Measurements from ENCODE around the gene MZB1. TPM values are rescaled to one million over a fixed set of nuclear protein-coding genes. Genes with fewer than 3 reads are reported as not detected.

MZB1 gene
- 0.09 to 0.47 TPM (median 0.16 TPM) in 3 of 5 replicates, not detected in the others for total RNA-seq (2022; extraction: Qiagen RNA extraction)

GRCh38 chr5:139389701-139390638, at the start of gene MZB1:
MZB1 (minus strand) TSS chr5:139389913; CDS start chr5:139389856, 57 bp downstream.

GRCh38 chr5:139439013-139439903, 49.5 kb upstream of the MZB1 start, which contains the start of gene DNAJC18:
DNAJC18 (minus strand) TSS chr5:139439525; CDS start chr5:139439445, 80 bp downstream.

GRCh38 chr5:139403787-139404483, 14.2 kb upstream of the MZB1 start, which contains the start of gene SPATA24:
SPATA24 (minus strand) TSS chr5:139404089; CDS start chr5:139404060, 29 bp downstream.

GRCh38 chr5:139394654-139395566, 5.2 kb upstream of the MZB1 start, which contains the start of gene PROB1:
PROB1 (minus strand) TSS chr5:139395104; CDS start chr5:139395081, 23 bp downstream.

GRCh38 chr5:139383275-139383992, 6.3 kb downstream of the MZB1 start, which contains the start of gene SLC23A1:
SLC23A1 (minus strand) TSS chr5:139383297; CDS start chr5:139383253, 44 bp downstream.

GRCh38 chr5:139341689-139342422, 47.9 kb downstream of the MZB1 start, which contains the start of gene PAIP2:
PAIP2 (plus strand) TSS chr5:139341854; CDS start chr5:139363785, 21,931 bp downstream.

Other genes starting within 250 kb of the MZB1 start
- 23.9 to 27.0 TPM (median 26.4 TPM) in 5 replicates for gene SIL1, start 191.5 kb downstream of the MZB1 start, total RNA-seq (2022; extraction: Qiagen RNA extraction)
- 160 to 187 TPM (median 181 TPM) in 5 replicates for gene MATR3, start 96.2 kb downstream of the MZB1 start, total RNA-seq (2022; extraction: Qiagen RNA extraction)
- gene PAIP2, start 48.1 kb downstream of the MZB1 start, total RNA-seq (2022; extraction: Qiagen RNA extraction) = 82.3 to 109 TPM (median 83.5 TPM) in 5 replicates
- gene SLC23A1, start 6.6 kb downstream of the MZB1 start, total RNA-seq (2022; extraction: Qiagen RNA extraction) = 0.92 to 1.5 TPM (median 1.4 TPM) in 5 replicates
- 0.17 to 0.38 TPM (median 0.28 TPM) in 5 replicates for gene PROB1, start 5.2 kb upstream of the MZB1 start, total RNA-seq (2022; extraction: Qiagen RNA extraction)
- gene SPATA24, start 14.2 kb upstream of the MZB1 start, total RNA-seq (2022; extraction: Qiagen RNA extraction) = 4.3 to 6.3 TPM (median 5.3 TPM) in 5 replicates
- gene DNAJC18, start 49.6 kb upstream of the MZB1 start, total RNA-seq (2022; extraction: Qiagen RNA extraction) = 6.1 to 7.8 TPM (median 6.9 TPM) in 5 replicates
- not detected in 5 replicates for gene ECSCR, start 72.8 kb upstream of the MZB1 start, total RNA-seq (2022; extraction: Qiagen RNA extraction)
- gene SMIM33, start 81.1 kb upstream of the MZB1 start, total RNA-seq (2022; extraction: Qiagen RNA extraction) = not detected in 5 replicates
- 0.89 to 1.6 TPM (median 0.93 TPM) in 5 replicates for gene STING1, start 92.8 kb upstream of the MZB1 start, total RNA-seq (2022; extraction: Qiagen RNA extraction)
- gene UBE2D2, start 171.4 kb upstream of the MZB1 start, total RNA-seq (2022; extraction: Qiagen RNA extraction) = 118 to 171 TPM (median 165 TPM) in 5 replicates

Data from A549 treated with CORT108297 at 1 μM for 4 hours (cell line).